ENCODE data around the gene TBX19.

GRCh38 chr1:168243636-168244212 is 37.0 kb upstream of the TBX19 start:
- TF ChIP-seq YY1 (IDR thresholded peaks at IDR 0.05; ENCODE audit: insufficient read depth, insufficient read length): no peak
- TF ChIP-seq SUZ12 (IDR thresholded peaks at IDR 0.05; ENCODE audit: extremely low read depth, insufficient read depth, insufficient read length): no peak
